Activated CD4-positive, alpha-beta memory T cell treated with anti-CD3 and anti-CD28 coated beads, Interleukin-2, amount 10 ng/mL, durations not matched to agents 7 days and 5 days (primary cell): ENCODE data around the gene MATN4. TPM values are rescaled to one million over a fixed set of nuclear protein-coding genes. Genes with fewer than 3 reads are reported as not detected.

Experiments used
- CTCF ChIA-PET: fragments of 350-600 bp; sonication (Branson Sonifier 250); formaldehyde crosslinking; loops from one replicate; lab custom pipeline; 2021; ENCODE audit warnings: antibody characterized with exemption, inconsistent platforms; lab: Charles Lee
- POLR2A ChIA-PET: fragments of 350-600 bp; sonication (Branson Sonifier 250); formaldehyde crosslinking; loops from one replicate; lab custom pipeline; 2021; ENCODE audit warnings: antibody characterized with exemption; lab: Charles Lee
- DNase-seq: peaks from one replicate; pipeline ENCODE4 v3.0.0-alpha.2; 2020
- H3K27ac Mint-ChIP-seq: one replicate; pipeline ENCODE4 v1.8.0; 2021; ENCODE audit warnings: mild to moderate bottlenecking, mixed read lengths
- H3K27me3 Mint-ChIP-seq: one replicate; pipeline ENCODE4 v1.8.0; 2021; ENCODE audit warnings: mixed read lengths
- H3K36me3 Mint-ChIP-seq: one replicate; pipeline ENCODE4 v1.8.0; 2021; ENCODE audit warnings: low read depth, mixed read lengths
- H3K4me1 Mint-ChIP-seq: one replicate; pipeline ENCODE4 v1.8.0; 2021; ENCODE audit warnings: mixed read lengths
- H3K4me3 Mint-ChIP-seq: one replicate; pipeline ENCODE4 v1.8.0; 2021; ENCODE audit warnings: mild to moderate bottlenecking, mixed read lengths
- H3K9me3 Mint-ChIP-seq: one replicate; pipeline ENCODE4 v1.8.0; 2021; ENCODE audit warnings: mixed read lengths
- total RNA-seq, 2 experiments: library from RNA; stranded (reverse); gene quantifications; one replicate each; pipeline ENCODE4 v1.2.3, GENCODE V29; 2021

MATN4 gene
- total RNA-seq, 2 experiments from 2014 or later = 0.83 to 1.5 TPM

DNA sequence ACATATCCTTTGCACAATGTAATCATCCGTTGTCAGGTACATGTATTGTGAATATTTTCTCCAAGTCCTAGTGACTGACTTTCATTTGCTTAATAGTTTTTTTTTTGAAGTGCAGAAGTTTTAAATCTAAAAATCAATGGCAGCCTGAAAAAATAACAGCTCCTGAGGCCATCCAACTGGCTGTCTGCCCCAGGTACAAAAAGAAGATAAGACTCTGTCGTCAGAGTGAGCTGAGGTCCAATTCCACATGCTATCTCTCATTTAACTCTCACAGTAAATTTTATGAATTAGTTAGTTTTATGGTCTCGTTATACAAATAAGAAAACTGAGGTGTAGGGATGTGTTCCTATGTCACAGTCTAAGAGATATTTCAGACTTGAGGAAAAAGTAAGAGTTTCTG is 32.8 kb downstream of the MATN4 start:
- H3K4me3 Mint-ChIP-seq = no peak overlapping the region
- ChIA-PET POLR2A (no interaction called here), CTCF (interaction anchor here (0.9 kb wide), 1 partner anchor 17 kb away, joined by 5 read pairs; no protein-coding TSS in a partner anchor)
- no peak for DNase-seq
- H3K36me3 Mint-ChIP-seq = no peaks in the 10 kb centered on the region
- H3K4me1 Mint-ChIP-seq = no peaks in the 10 kb centered on the region
- H3K9me3 Mint-ChIP-seq = no peaks in the 10 kb centered on the region
- H3K27ac Mint-ChIP-seq = no peak overlapping the region
- H3K27me3 Mint-ChIP-seq = peaks cover 53% of the 10 kb centered on the region

DNA sequence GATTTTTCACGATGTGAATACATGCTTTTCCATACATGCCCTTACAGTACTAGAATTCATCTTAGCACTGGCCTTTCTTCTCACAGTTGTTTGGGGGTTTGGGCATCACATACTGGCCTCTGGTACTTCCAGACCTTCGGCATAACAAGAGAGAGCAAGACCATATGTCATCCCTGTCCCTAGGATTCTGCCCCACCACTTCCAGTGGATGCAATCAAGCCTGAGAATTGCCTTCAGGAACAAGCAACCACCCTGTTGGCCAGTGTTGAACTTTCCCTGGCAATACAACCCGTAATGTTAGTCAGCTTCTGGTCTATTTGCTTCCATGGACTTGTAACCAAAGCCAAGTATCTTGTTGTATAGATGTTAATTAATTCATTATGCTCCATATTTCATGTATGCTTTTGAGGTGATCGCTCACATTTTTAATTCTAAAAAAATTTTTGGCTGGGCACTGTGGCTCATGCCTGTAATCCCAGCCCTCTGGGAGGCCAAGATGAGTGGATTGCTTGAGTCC is 38.3 kb downstream of the MATN4 start:
- ChIA-PET POLR2A (no interaction called here), CTCF (interaction anchor here (2.1 kb wide), 1 partner anchor 21 kb away, joined by 9 read pairs; no protein-coding TSS in a partner anchor)
- H3K27ac Mint-ChIP-seq = no peak overlapping the region
- no peaks in the 10 kb centered on the region for H3K36me3 Mint-ChIP-seq
- no peaks in the 10 kb centered on the region for H3K9me3 Mint-ChIP-seq
- H3K4me3 Mint-ChIP-seq = no peak overlapping the region
- H3K27me3 Mint-ChIP-seq = peaks cover 52% of the 10 kb centered on the region
- DNase-seq = no peak
- H3K4me1 Mint-ChIP-seq = no peaks in the 10 kb centered on the region

DNA sequence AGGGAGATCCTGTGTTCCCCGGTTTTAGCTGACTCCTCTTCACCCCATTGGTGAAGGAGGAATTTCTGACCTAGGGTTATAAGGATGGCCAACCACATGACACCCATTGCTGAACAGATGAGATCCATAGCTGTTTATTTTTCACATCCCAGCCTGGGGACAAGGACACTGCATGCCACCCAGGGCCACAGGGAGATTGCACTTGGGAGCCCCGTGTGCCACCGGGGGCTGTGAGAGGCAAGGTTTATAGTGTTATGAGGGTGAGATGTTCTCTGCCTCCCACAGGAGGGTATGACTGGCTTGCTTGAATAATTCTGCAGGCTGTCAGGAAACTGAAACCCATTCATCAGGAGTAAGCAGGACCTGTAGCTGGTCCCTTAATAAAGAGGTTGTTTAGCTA is 39.0 kb downstream of the MATN4 start:
- Mint-ChIP-seq H3K9me3 (no peaks in the 10 kb centered on the region), H3K36me3 (no peaks in the 10 kb centered on the region), H3K27me3 (peaks cover 53% of the 10 kb centered on the region), H3K4me3 (no peak overlapping the region), H3K4me1 (no peaks in the 10 kb centered on the region), H3K27ac (no peak overlapping the region)
- CTCF ChIA-PET = interaction anchor here (2.1 kb wide), 1 partner anchor 22 kb away, joined by 9 read pairs; no protein-coding TSS in a partner anchor
- no peak for DNase-seq
- POLR2A ChIA-PET = no interaction called here

DNA sequence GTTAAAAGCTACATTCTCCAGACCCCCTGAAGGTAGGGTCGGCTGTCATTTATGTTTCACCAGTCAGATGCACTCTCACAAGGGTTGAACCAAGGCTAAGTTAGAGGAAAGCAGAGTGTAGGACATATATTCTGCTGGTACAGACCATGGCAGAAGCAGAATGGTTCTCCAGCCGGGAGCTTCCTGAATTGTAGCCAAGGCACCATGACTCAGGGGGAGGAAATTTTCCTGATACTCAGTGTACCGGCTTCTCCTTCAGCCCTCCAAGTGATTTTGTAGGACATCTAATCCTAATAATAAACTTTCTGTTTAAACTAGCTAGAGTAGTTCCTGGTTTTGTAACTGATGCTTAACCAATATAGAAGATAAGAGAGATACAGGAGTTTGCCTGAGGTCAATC is 39.6 kb downstream of the MATN4 start:
- ChIA-PET POLR2A (no interaction called here), CTCF (interaction anchor here (0.8 to 2.1 kb wide), 2 partner anchors 22 to 53 kb away, joined by 3 to 9 read pairs; no protein-coding TSS in a partner anchor)
- peaks cover 52% of the 10 kb centered on the region for H3K27me3 Mint-ChIP-seq
- no peaks in the 10 kb centered on the region for H3K4me1 Mint-ChIP-seq
- H3K9me3 Mint-ChIP-seq = no peaks in the 10 kb centered on the region
- H3K27ac Mint-ChIP-seq = no peak overlapping the region
- no peaks in the 10 kb centered on the region for H3K36me3 Mint-ChIP-seq
- H3K4me3 Mint-ChIP-seq = no peak overlapping the region
- no peak for DNase-seq

DNA sequence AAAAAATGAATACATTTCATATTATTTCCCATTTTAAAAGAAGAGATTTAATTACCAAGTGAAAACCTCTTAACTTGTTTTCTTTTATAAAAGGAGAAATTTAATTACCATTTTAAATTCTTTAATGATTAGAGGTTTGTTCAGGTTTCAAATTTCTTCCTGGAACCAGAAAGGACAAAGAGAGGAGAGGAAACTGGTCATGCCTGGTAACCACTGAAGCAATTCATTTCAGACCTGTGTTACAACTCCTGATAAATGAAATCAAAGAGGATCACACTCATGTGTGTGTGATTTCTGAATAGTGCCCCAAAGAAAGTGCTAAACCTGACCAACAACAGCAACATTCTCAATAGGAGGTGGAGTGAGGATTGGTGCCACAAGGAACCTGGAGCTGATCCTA is 41.1 kb downstream of the MATN4 start:
- no peaks in the 10 kb centered on the region for H3K36me3 Mint-ChIP-seq
- CTCF ChIA-PET = no interaction called here
- no peak overlapping the region for H3K27ac Mint-ChIP-seq
- no peak for DNase-seq
- H3K27me3 Mint-ChIP-seq = peaks cover 56% of the 10 kb centered on the region
- no peaks in the 10 kb centered on the region for H3K4me1 Mint-ChIP-seq
- H3K9me3 Mint-ChIP-seq = no peaks in the 10 kb centered on the region
- POLR2A ChIA-PET = no interaction called here
- no peak overlapping the region for H3K4me3 Mint-ChIP-seq

DNA sequence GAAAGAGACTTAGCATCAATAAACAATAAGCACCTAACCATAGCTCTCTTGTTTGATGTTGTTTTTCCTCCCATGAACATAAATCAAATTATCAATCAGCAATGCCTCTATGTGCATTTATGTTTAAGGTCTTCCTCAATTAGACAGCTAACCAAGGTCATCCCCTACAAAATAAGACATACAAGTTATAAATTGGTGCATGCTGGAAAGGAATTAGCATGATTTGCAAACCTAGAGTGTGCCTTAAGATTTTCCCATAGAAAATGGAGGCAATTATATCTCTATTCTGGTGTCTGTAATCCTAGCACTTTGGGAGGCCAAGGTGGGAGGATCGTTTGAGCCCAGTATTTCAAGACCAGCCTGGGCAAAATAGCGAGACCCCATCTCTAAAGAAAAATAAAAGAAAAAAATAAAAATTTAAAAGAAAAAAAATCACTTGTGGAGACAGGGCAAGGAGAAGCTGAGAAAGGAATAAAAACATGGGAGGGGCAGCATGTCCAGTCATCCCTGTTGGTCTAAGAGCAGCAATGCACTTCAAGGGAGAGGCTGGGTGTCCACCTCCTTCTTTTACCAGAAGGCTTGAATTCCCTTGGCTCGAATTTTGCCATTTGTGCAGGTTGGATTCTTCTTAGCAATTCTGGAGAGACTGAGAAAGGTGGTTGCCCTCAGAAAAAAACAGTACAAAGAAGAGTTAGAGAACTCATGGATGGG is 44.4 kb downstream of the MATN4 start:
- Mint-ChIP-seq H3K27ac (no peak overlapping the region), H3K4me1 (no peaks in the 10 kb centered on the region), H3K36me3 (no peaks in the 10 kb centered on the region), H3K4me3 (no peak overlapping the region), H3K9me3 (no peaks in the 10 kb centered on the region), H3K27me3 (peaks cover 53% of the 10 kb centered on the region)
- no peak for DNase-seq
- ChIA-PET CTCF (no interaction called here), POLR2A (no interaction called here)

DNA sequence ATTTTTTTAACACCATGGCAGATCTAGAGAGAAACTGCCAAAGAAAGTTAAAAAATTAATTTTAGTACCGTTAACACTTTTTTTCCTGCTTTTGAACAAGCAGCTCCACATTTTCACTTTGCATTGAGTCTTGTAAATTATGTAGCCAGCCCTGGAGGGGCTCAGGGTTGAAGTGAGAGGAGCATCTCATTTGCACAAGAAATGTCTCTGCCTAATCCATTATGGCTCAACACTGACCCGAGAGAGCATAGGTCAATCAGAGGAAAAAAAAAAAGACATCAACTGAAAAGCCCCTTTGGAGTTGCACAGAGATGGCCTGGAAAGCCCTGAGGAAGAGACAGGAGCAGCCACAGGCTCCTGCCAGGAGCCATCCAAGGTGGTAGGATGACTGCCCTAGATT is 49.4 kb downstream of the MATN4 start:
- Mint-ChIP-seq H3K9me3 (no peaks in the 10 kb centered on the region), H3K27ac (no peak overlapping the region), H3K4me1 (peaks cover 15% of the 10 kb centered on the region), H3K4me3 (no peak overlapping the region), H3K27me3 (peaks cover 31% of the 10 kb centered on the region), H3K36me3 (no peaks in the 10 kb centered on the region)
- ChIA-PET CTCF (interaction anchor here (1.1 kb wide), 1 partner anchor 35 kb away, joined by 3 read pairs; no protein-coding TSS in a partner anchor), POLR2A (no interaction called here)
- no peak for DNase-seq

DNA sequence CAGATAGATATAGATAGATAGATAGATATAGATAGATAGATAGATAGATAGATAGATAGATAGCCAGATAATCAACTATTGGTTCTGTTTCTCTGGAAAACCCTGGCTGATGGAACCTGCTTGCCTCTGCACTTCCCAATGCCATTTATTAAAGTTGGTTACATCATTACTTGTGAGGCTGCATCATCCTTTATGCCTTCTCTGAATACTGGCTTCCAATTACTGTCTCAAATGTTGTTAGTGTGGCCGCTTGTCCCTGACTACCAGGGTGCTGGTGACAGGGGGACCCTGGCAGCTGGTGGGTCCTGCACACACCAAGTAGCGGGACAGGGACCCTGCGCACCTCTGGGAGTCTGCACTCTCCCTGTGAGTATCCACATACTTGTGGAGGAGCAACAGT is 49.8 kb downstream of the MATN4 start:
- no peak for DNase-seq
- H3K36me3 Mint-ChIP-seq = no peaks in the 10 kb centered on the region
- H3K27ac Mint-ChIP-seq = no peak overlapping the region
- peaks cover 31% of the 10 kb centered on the region for H3K27me3 Mint-ChIP-seq
- CTCF ChIA-PET = interaction anchor here (1.5 kb wide), 1 partner anchor 162 kb away, joined by 5 read pairs; no protein-coding TSS in a partner anchor
- H3K4me1 Mint-ChIP-seq = peaks cover 18% of the 10 kb centered on the region
- no peaks in the 10 kb centered on the region for H3K9me3 Mint-ChIP-seq
- POLR2A ChIA-PET = no interaction called here
- H3K4me3 Mint-ChIP-seq = no peak overlapping the region

DNA sequence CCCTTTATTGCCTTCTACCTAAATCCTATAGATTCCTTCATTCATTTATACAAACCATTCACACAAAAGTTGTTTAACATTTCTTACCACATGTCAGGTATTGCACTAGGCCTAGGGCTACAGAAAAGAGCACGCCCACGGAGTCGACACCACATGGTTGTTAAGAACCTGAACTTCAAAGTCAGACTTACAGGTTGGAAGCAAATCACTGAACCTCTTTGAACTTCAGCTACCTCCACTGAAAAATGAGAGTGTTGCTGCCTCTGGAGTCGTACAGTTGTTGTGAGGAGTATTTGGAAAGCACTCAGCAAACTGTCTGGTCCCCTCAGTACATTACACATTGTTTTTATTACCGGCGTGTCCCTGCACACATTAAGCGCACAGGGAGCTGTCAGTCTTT is 50.4 kb downstream of the MATN4 start:
- Mint-ChIP-seq H3K36me3 (no peaks in the 10 kb centered on the region), H3K9me3 (no peaks in the 10 kb centered on the region), H3K4me3 (no peak overlapping the region), H3K4me1 (peaks cover 18% of the 10 kb centered on the region), H3K27ac (no peak overlapping the region), H3K27me3 (peaks cover 27% of the 10 kb centered on the region)
- ChIA-PET POLR2A (no interaction called here), CTCF (interaction anchor here (1.5 kb wide), 1 partner anchor 161 kb away, joined by 5 read pairs; no protein-coding TSS in a partner anchor)
- DNase-seq = no peak

DNA sequence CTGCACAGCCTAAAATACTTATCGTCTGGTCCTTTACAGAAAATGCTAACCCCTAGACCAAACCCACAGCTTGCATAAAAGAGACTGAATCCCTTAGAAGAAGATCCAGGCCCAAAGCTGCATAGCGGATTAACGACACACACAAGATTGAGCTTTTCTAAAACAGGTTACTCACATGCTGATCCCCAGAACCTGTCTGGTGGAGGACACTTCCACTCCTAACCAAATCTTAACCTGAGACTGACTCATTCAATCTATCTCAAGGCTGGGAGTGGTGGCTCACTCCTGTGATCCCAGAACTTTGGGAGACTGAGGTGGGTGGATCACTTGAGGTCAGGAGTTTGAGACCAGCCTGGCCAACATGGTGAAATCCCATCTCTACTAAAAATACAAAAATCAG is 50.9 kb downstream of the MATN4 start:
- DNase-seq = no peak
- Mint-ChIP-seq H3K9me3 (no peaks in the 10 kb centered on the region), H3K4me1 (peaks cover 23% of the 10 kb centered on the region), H3K27ac (no peak overlapping the region), H3K27me3 (peaks cover 22% of the 10 kb centered on the region), H3K4me3 (no peak overlapping the region), H3K36me3 (no peaks in the 10 kb centered on the region)
- ChIA-PET CTCF (interaction anchor here (1.5 kb wide), 1 partner anchor 161 kb away, joined by 5 read pairs; no protein-coding TSS in a partner anchor), POLR2A (no interaction called here)

DNA sequence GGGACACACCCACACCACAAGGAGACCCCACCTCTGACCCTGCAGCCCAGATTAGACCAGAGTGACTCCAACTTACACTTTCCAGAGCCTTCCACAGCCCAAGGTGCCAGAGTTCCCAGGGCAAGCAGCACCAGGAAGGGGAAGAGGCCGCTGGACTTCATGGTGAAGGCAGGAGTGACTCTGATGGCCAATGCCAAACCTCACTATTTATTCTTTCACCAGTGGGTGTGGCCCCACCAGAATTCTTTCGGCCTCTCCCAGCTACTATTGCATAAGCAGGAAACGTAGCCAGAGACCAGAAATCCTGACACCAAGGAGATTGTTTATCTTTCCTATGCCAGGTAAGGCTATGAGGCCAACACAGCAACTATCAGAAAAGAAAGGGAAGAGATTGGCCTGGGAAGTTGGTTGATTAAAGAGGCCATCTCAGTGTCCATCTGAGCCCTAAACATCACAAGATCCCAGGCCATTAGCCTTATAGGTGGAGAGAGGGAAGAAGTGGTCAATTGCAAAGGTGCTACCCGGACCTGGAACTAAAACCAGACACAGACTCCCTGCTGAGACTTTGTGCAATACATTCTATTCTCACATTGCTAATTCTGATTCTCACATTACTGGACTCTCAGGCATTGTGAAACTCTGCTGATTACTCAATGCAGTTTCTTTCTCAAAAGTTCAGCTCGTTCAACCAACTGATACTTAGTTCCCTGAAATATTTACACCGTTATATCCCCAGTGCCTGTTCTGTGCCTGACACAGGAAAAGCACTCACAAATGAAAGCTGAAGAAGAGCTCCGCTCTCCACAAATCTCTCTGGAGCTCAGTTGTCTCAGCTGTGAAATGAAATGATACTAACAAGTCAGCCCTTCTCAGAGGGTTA is 53.5 kb downstream of the MATN4 start, which contains the start of gene SLPI:
TSS of gene SLPI (minus strand) at position 182 of the 880 bp plus-strand sequence. CDS start at position 161, 21 bp downstream.
- H3K36me3 Mint-ChIP-seq = no peaks in the 10 kb centered on the region
- no peak within 1 kb of the TSS for H3K27ac Mint-ChIP-seq
- ChIA-PET POLR2A (no interaction called here), CTCF (interaction anchor here (0.5 to 1.9 kb wide), 5 partner anchors 19 to 411 kb away, joined by 3 to 8 read pairs (median 4); no protein-coding TSS in a partner anchor)
- H3K4me3 Mint-ChIP-seq = no peak within 1 kb of the TSS
- H3K4me1 Mint-ChIP-seq = peaks cover 24% of the 10 kb centered on the region
- no peak for DNase-seq
- peaks cover 19% of the 10 kb centered on the region for H3K27me3 Mint-ChIP-seq
- H3K9me3 Mint-ChIP-seq = no peaks in the 10 kb centered on the region

DNA sequence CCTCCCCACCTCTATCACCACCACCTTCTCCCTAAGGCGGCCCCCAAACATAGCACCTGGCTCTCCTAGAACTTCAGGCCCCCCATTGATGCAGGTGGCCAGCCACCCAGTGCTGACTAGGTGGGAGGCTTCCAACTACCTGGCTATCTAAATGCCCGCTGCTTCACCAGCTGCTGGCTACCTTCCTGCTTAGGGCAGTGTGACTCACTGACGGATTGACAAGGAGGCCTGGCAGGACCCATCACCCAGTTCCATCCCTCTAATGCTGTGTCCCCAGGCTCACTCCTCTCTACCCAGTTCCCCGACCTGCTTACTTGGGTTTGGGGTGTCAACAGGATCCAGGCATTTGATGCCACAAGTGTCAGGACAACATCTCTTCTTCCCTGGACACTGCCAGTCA is 54.8 kb downstream of the MATN4 start:
- H3K27ac Mint-ChIP-seq = no peak overlapping the region
- no peak overlapping the region for H3K4me3 Mint-ChIP-seq

More for the DNA sequence above, 54.8 kb downstream of the MATN4 start:
- Mint-ChIP-seq H3K9me3 (no peaks in the 10 kb centered on the region), H3K36me3 (no peaks in the 10 kb centered on the region), H3K4me1 (peaks cover 24% of the 10 kb centered on the region), H3K27me3 (peaks cover 24% of the 10 kb centered on the region)
- ChIA-PET POLR2A (no interaction called here), CTCF (interaction anchor here (1.0 kb wide), 1 partner anchor 23 kb away, joined by 3 read pairs; no protein-coding TSS in a partner anchor)
- DNase-seq = no peak
